NCI-H510A treated with DMSO at 0.1 percent for 48 hours (cell line): Measurements from ENCODE around the gene NSUN5.
A peak's percentile ranks its signal among the peaks of the same experiment; 100 is the strongest.
"Not testable (repeated sequence)": the region's sequence is repeated elsewhere in the genome, so short reads cannot be mapped to it uniquely, and the experiment has no call there.

Experiments
- DNase-seq: peaks from one replicate; lab custom pipeline; 2025; lab: John Stamatoyannopoulos, UW

Gene NSUN5

GRCh38 chr7:73325424-73325823 lies 16.8 kb upstream of the NSUN5 start:
- DNase-seq = not testable (repeated sequence)

- DNase-seq = peak; percentile 72
These were observed 15.6 kb upstream of the NSUN5 start for GRCh38 chr7:73324081-73324845.

- DNase-seq = not testable (repeated sequence)
These were observed 14.9 kb upstream of the NSUN5 start for GRCh38 chr7:73323434-73324080.

DNA sequence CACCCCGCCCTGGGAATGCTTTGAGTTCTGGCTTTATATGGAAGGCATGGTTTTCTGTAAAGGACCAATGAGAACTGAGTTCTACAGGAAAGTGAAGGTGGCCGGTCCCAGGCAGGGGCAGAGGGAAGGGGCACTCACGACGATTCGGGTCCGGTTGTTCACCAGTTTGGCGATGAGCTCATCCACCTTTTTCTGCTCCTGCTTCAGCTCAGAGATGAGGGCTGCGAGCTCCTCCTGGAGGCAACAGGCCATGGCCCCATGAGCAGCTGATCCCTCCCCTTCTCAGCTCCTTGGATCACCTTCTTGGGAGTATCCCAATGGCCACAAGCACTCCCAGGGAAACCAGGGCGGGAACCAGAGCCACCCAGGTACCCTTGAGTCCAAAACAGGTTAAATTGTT lies 11.4 kb upstream of the NSUN5 start:
- DNase-seq = not testable (repeated sequence)

DNA sequence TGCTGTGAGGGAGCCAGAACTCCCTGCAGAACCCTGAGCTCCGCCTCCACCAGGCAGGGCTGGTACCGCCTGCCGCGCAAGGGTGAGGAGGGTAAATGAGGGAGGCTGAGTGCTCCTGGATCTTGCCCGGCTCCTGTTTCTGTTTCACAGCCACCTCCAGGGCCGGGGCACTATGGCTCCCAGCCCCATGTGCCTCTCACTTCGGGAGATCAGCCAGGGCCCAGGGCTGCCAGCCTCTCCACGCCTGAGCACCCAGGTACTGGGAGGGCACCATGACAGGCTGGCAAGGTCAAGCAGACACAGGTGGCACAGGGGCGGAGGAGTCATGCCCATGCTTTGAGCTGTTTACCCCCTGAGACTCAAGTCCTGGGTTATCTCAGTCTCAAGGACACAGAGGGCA lies 10.9 kb upstream of the NSUN5 start:
- not testable (repeated sequence) for DNase-seq

DNA sequence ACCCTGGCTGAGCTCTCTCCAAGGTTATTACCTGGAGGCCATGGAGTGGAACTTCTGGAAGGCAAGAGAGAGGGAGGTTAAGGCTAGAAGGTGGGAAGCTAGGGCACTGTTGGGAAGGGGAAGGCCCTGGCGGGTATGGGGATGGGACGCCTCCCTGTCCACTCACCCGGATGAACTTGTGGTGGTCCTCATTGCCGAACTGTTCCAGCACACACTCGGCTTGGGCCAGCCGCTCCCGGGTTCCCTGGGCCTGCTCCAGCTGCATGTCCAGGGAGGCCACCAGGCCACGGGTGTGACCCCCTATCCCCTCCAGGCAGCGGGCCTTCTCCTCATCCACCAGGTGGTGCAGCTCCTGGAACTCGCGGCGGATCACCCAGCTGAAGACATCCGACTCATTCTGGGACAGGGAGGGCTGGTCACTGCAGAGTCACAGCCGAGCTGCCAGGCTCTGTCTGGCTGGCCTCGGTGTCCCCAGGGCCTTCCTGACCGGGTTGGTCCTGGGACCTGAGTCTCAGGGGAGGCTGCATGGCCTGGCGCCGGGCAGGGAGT lies 10.1 kb upstream of the NSUN5 start:
- not testable (repeated sequence) for DNase-seq

- DNase-seq = no peak
These were observed 7.9 kb upstream of the NSUN5 start for GRCh38 chr7:73316521-73316920.

GRCh38 chr7:73314271-73314670 lies 5.6 kb upstream of the NSUN5 start:
- no peak for DNase-seq

GRCh38 chr7:73313521-73313906 lies 4.9 kb upstream of the NSUN5 start:
- no peak for DNase-seq

GRCh38 chr7:73312831-73313520 lies 4.3 kb upstream of the NSUN5 start:
- DNase-seq = no peak

DNA sequence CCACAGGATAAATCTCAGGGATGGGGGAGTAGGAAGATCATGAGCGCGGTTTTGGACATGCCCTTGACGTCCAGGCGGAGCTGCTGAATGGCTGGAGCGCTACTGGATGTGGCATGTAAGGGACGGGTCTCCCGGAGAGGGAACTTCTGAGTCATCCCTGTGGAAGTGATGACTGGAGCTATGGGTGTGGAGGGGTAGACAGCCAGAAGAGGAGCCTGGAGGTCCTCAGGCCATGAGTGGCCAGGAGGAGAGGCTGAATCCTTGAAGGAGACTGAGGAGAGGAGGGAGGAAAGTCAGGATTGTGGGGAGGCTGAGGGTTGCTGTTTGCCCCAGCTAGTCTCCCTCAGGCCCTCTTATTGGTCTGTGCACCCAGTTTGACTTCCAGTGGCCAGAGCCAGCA lies 2.8 kb upstream of the NSUN5 start:
- DNase-seq = not testable (repeated sequence)

GRCh38 chr7:73308074-73308664 lies 457 bp downstream of the NSUN5 start:
- DNase-seq = peak; percentile 16

- DNase-seq = no peak
These were observed 1.2 kb downstream of the NSUN5 start for GRCh38 chr7:73307436-73307835.

- not testable (repeated sequence) for DNase-seq
These were observed 3.8 kb downstream of the NSUN5 start for GRCh38 chr7:73304612-73305387.

GRCh38 chr7:73304071-73304470 lies 4.6 kb downstream of the NSUN5 start:
- DNase-seq = no peak

- DNase-seq = no peak
These were observed 5.1 kb downstream of the NSUN5 start for GRCh38 chr7:73303546-73303945.

- not testable (repeated sequence) for DNase-seq
These were observed 5.8 kb downstream of the NSUN5 start for GRCh38 chr7:73302846-73303245.

DNA sequence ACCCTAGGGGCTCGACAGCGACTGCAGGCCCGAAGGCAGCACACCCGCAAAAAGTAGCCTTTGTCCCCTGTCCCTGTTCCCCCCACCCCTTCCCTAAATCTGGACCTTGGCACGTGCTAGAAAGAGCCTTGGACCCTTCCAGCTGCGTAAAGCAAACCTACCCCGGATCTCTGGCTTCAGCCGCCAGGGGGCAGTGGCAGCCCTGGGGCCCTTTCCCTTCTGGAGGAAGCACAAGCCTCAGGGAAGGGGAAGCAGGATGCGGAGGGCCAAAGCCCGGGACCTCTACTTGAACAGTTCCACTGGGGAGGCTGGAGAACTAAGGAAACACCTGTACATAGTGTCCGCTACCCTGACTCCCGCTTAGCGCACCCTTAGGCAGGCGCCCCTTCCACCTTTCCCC lies 7.5 kb downstream of the NSUN5 start:
- not testable (repeated sequence) for DNase-seq

GRCh38 chr7:73299812-73300211 lies 8.8 kb downstream of the NSUN5 start:
- not testable (repeated sequence) for DNase-seq

GRCh38 chr7:73297706-73298105 lies 10.9 kb downstream of the NSUN5 start:
- DNase-seq = not testable (repeated sequence)

DNA sequence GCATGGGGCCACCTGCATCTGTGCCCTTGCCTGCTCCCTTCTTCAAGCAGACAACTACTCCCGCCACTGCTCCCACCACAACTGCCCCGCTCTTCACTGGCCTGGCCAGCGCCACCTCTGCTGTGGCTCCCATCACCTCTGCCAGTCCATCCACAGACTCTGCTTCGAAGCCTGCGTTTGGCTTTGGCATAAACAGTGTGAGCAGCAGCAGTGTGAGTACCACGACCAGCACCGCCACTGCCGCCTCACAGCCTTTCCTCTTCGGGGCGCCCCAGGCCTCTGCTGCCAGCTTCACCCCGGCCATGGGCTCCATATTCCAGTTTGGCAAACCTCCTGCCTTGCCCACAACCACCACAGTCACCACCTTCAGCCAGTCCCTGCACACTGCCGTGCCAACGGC lies 11.4 kb downstream of the NSUN5 start:
- DNase-seq = not testable (repeated sequence)
